Omental fat pad (tissue), 4 donors: ENCODE data around the gene ITGA6. TPM values are rescaled to one million over a fixed set of nuclear protein-coding genes. Genes with fewer than 3 reads are reported as not detected.

ENCODE experiments used
- ATAC-seq: fragments of 150-250 bp; one replicate; pipeline ENCODE4 v1.9.1; 2016; ENCODE audit warnings: mild to moderate bottlenecking, moderate library complexity; ENCODE audit not compliant: low FRiP score
- DNase-seq: peaks from one replicate; pipeline ENCODE4 v3.0.0-alpha.2; 2019; ENCODE audit warnings: low spot score
- total RNA-seq, 4 donors: library from RNA; depleted of rRNA; stranded (reverse); fragments of >200 nt; gene quantifications; one replicate each; pipeline ENCODE4 v1.1.0, GENCODE V29; 2016
- TF ChIP-seq, protein P1 (sequence below), 3 donors: fragments of 450-650 bp; IDR thresholded peaks; one replicate each; pipeline ENCODE4 v1.5.1; 2016 to 2017; ENCODE audit warnings: antibody characterized with exemption in 3 of 3, mild to moderate bottlenecking in 3 of 3, moderate library complexity in 2 of 3

Gene ITGA6
- total RNA-seq, 4 donors from 2014 or later = 42.3 to 254 (median 93.9) TPM

DNA sequence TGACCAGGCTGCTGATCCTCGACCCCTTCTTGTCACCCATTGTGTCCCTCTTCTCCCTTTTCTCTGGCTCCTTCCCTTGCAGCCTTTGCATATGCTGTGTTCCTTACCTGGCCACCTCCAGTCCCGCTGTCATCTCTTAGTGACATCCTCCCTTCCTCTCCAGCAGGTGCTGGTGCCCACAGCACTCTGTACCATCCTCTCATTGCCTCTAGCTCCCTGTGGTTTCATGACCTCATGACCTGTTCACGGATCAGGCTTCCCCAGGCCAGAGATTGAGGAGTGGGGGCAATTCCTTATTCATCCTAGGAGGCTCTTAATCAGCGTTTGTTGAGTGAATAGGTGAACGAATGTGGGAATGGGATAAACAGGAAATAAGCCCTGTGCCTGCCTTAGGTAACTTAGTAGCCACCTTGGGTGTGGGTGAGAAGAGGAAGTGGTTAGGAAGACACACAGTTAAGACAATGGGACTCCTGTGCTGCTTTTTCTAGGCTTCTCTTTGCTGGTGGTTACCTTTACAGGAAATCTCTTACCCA, 35.5 kb downstream of the ITGA6 start:
- TF ChIP-seq, protein P1, sequence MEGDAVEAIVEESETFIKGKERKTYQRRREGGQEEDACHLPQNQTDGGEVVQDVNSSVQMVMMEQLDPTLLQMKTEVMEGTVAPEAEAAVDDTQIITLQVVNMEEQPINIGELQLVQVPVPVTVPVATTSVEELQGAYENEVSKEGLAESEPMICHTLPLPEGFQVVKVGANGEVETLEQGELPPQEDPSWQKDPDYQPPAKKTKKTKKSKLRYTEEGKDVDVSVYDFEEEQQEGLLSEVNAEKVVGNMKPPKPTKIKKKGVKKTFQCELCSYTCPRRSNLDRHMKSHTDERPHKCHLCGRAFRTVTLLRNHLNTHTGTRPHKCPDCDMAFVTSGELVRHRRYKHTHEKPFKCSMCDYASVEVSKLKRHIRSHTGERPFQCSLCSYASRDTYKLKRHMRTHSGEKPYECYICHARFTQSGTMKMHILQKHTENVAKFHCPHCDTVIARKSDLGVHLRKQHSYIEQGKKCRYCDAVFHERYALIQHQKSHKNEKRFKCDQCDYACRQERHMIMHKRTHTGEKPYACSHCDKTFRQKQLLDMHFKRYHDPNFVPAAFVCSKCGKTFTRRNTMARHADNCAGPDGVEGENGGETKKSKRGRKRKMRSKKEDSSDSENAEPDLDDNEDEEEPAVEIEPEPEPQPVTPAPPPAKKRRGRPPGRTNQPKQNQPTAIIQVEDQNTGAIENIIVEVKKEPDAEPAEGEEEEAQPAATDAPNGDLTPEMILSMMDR (IDR thresholded peaks at IDR 0.05) = no peak
- DNase-seq (no peak), ATAC-seq (no peak)

DNA sequence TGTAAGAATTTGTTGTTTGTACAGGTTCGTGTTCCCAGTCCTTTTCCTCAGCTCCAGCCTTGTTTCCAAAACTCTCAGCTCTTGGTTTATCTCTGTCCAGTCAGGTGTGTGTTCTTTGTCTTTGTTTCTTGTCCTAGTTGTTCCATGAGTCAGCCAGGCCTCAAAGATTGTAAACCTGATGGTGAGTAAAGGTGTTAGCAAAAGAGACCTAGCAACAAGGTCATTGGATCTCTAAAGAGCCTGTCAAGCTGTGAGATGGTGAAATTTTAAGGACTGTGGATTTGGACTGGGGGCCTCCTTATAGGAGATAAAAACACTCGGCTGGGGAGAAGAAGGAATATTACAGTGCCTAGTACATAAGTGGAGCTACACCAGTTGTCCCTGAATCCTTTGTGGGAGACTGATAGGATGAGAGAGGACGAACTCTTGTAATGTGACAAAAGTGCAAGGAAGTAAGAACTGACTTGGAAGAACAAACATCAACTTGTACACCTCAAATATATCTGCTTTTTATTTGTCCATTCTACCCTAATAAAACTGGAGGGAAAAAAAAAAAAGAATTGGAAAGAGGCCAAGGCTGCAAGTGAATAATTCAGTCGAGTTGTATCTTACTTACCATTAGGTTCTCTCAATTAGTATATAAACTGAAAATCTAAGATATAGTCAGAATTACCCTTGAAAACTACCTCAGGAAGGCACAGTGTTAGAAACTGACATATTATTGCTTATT, 37.2 kb downstream of the ITGA6 start:
- DNase-seq (no peak), ATAC-seq (no peak)
- TF ChIP-seq, protein P1 (IDR thresholded peaks at IDR 0.05) = no peak

DNA sequence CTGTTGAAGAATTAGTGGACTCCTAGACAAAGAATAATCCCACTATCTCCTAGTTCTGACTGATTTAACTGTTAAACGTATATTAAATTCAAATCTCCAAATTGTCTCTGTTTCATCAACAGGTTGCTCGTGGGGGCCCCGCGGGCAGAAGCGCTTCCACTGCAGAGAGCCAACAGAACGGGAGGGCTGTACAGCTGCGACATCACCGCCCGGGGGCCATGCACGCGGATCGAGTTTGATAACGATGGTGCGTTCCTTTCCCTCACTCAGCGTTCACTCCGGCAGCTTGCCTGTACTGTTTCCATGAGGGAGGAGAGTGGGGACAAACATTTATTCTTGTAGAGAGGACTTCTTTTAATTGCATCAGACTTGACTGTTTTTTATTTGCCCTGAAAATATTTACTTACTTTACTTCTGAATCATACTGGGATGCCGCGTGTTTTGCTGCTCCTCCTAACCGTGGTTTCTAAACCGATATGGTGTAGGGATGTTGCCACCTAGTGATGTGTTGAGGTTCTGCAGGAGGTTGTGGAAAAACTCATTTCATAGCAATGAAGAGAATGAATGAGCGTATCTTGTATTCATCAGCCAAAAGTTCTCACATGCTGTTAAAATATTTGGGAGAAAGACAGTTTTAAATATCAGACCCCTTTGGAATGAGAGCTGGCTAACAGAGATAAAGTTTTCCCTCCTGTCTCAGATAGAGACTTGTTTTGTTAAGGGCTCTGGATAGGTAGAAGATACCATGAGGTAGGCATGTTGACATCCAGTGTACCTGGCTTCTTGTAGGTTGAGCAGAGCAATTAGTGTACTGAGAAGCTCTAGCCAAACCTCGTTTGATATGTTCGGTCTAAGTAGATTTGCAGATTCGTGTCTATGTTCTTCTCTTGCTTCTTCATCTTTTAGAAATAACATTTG, 38.3 kb downstream of the ITGA6 start:
- ATAC-seq = peak; percentile 84
- TF ChIP-seq, protein P1 (IDR thresholded peaks at IDR 0.05) = peak in 2 of 3 donors; percentile 24 to 70
- peak; percentile 44 for DNase-seq

DNA sequence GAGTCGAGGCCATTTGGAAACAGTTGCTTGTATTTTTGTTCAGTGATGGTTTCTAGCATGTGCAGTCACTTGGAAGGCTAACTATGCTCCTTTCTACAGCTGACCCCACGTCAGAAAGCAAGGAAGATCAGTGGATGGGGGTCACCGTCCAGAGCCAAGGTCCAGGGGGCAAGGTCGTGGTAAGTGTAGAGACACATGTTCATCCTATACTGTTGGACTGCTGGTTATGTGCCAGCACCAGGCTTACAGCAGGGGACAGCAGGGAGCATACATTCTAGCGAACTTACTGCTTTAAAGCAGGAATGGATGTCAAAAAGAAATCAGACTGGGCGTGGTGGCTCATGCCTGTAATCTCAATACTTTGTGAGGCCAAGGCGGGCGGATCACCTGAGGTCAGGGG, 40.0 kb downstream of the ITGA6 start:
- DNase-seq (no peak), ATAC-seq (no peak)
- TF ChIP-seq, protein P1 (IDR thresholded peaks at IDR 0.05) = no peak

DNA sequence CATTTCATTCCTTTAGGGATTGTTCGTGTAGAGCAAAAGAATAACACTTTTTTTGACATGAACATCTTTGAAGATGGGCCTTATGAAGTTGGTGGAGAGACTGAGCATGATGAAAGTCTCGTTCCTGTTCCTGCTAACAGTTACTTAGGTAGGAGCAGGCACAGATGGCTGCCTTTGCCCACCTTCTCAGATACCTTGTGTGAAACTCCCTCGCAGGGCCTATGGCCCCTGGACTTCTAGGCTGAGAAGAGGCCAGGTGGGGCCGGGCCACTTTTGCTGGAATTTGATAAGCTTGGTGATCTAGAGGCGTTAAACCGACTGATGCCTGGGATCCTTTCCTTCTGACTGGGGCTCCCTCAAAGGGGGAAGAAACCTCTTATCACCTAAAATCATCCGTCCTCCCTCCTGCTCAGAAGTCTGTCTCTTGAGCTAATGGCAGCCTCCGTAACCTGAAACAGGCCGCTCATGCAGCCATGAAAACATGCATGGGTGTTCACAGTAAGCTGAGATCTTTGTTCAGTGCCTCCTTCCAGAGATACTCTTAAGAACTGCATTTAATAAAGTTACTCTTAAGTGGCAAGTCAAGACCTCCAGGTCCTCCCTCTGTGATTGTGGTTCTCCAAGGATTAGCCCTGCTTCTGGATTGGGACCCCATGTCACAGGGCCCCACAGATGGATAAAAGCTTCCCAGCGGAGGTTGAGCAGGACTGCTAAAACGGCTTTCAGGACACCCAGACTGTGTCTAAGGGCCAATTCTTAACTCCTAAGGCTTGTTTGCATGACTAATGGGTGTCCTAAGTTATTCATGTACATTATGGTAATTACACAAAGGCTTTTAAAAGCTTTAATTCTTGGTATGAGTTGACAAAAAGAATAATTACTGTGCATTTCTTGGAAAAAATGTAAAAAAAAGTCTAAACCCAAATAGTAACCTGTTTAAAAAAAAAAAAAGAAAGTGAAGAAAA, 43.9 kb downstream of the ITGA6 start:
- no peak for DNase-seq
- ATAC-seq = no peak
- TF ChIP-seq, protein P1 (IDR thresholded peaks at IDR 0.05) = no peak

DNA sequence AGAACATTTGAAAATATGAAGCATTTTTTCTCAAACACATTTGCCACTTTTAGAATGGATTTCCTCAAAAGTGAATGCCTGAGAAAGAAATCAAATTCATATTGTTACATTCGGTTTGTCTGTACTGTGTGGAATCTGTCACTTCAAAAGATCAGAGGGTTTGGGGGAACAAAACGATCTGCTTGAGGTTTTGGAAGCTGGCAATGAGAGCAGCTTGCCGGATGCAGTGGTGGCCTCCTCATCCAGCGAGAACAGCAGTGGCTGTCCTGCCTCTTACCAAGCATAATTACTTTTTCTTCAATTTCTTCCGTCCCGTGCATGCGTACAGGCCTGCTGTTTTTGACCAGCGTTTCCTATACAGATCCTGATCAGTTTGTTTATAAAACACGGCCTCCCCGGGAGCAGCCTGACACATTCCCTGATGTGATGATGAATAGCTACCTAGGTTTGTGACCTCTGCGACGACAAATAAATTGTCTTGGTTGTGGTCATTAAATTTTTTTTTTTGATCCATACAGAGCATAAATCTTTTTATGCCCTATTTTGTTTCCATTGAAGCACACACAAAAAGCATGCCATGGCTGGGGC, 45.2 kb downstream of the ITGA6 start:
- TF ChIP-seq, protein P1 (IDR thresholded peaks at IDR 0.05) = no peak
- no peak for ATAC-seq
- no peak for DNase-seq
